CD4-positive, alpha-beta T cell (primary cell): Measurements from ENCODE around the gene HDAC10. TPM values are rescaled to one million over a fixed set of nuclear protein-coding genes. Genes with fewer than 3 reads are reported as not detected.

Source experiments
- ATAC-seq: fragments of 200-7000 bp; cut with Tn5 transposase; one replicate; pipeline ENCODE4 v1.10.0; 2022; ENCODE audit warnings: mild to moderate bottlenecking; ENCODE audit not compliant: poor library complexity
- CTCF ChIA-PET: fragments of 350-600 bp; sonication (Branson Sonifier 250); formaldehyde crosslinking; loops from one replicate; lab custom pipeline; 2021; ENCODE audit warnings: antibody characterized with exemption, inconsistent platforms; lab: Charles Lee
- POLR2A ChIA-PET: fragments of 350-600 bp; sonication (Branson Sonifier 250); formaldehyde crosslinking; loops from one replicate; lab custom pipeline; 2021; ENCODE audit warnings: antibody characterized with exemption, inconsistent platforms; lab: Charles Lee
- DNase-seq, 14 experiments: peaks; one replicate each; pipeline ENCODE4 v3.0.0-alpha.2; 2013 to 2020; ENCODE audit warnings: mixed read lengths in 2 of 14
- H3K27ac ChIP-seq, 2 donors: one replicate each; pipeline versions ENCODE4 v1.5.1 to v1.7.0; 2013; ENCODE audit warnings: low read length in 2 of 2, low read depth in 1 of 2, mild to moderate bottlenecking in 1 of 2
- H3K27me3 ChIP-seq, 2 experiments: 1 replicate in 1 of 2; 2 replicates in 1 of 2; pipeline versions ENCODE4 v1.6.1 to v1.7.0; 2013; ENCODE audit warnings: low read length in 2 of 2, control low read depth in 1 of 2, mild to moderate bottlenecking in 1 of 2, moderate library complexity in 1 of 2; ENCODE audit not compliant: insufficient read depth in 2 of 2, control insufficient read depth in 1 of 2
- H3K36me3 ChIP-seq: one replicate; pipeline ENCODE4 v1.6.1; 2013; ENCODE audit warnings: low read length, control low read depth; ENCODE audit not compliant: insufficient read depth
- H3K4me1 ChIP-seq: one replicate; pipeline ENCODE4 v1.6.1; 2013; ENCODE audit warnings: low read length, control low read depth; ENCODE audit not compliant: insufficient read depth
- H3K4me3 ChIP-seq: one replicate; pipeline ENCODE4 v1.5.1; 2013; ENCODE audit warnings: mild to moderate bottlenecking, low read length, moderate library complexity
- H3K9me3 ChIP-seq, 2 experiments: 1 replicate in 1 of 2; 2 replicates in 1 of 2; pipeline versions ENCODE4 v1.6.1 to v1.7.0; 2013; ENCODE audit warnings: low read length in 2 of 2, mild to moderate bottlenecking in 2 of 2, control low read depth in 1 of 2, moderate library complexity in 1 of 2; ENCODE audit not compliant: control insufficient read depth in 1 of 2, insufficient read depth in 1 of 2
- H3K27ac Mint-ChIP-seq: one replicate; pipeline ENCODE4 v1.8.0; 2020; ENCODE audit warnings: mixed read lengths
- H3K27me3 Mint-ChIP-seq: one replicate; pipeline ENCODE4 v1.8.0; 2021; ENCODE audit warnings: mixed read lengths
- H3K36me3 Mint-ChIP-seq: one replicate; pipeline ENCODE4 v1.8.0; 2021; ENCODE audit warnings: low read depth, mixed read lengths
- H3K4me1 Mint-ChIP-seq: one replicate; pipeline ENCODE4 v1.8.0; 2021; ENCODE audit warnings: low read depth, mixed read lengths
- H3K4me3 Mint-ChIP-seq: one replicate; pipeline ENCODE4 v1.8.0; 2020; ENCODE audit warnings: mild to moderate bottlenecking, mixed read lengths
- H3K9me3 Mint-ChIP-seq: one replicate; pipeline ENCODE4 v1.8.0; 2020; ENCODE audit warnings: mixed read lengths
- CTCF ChIP-seq: fragments of 200-600 bp; IDR thresholded peaks from one replicate; pipeline ENCODE4 v1.8.0; 2022; ENCODE audit warnings: antibody characterized with exemption, mild to moderate bottlenecking
- intact Hi-C, 2 experiments: fragments of 100-400 bp; cut with DNase I in 1 of 2; cut with micrococcal nuclease in 1 of 2; formaldehyde crosslinking; loops; one replicate each; pipeline versions ENCODE4 v1.15.1 to v1.9.0; 2023 to 2025; cut with DNase I, micrococcal nuclease
- total RNA-seq, 174 experiments: library from RNA in 2 of 174; stranded (reverse) in 2 of 174; gene quantifications; one replicate each; pipeline ENCODE4 v1.2.3 and lab custom pipeline; 2021 to 2026

The HDAC10 gene
- total RNA-seq, 2 experiments from 2014 or later = 87.3 to 88.7 TPM

- ChIA-PET POLR2A (interaction anchor here (0.9 to 1.5 kb wide), 3 partner anchors 10 to 14 kb away, joined by 5 to 15 read pairs (median 14); no protein-coding TSS in a partner anchor), CTCF (no interaction called here)
- H3K27ac ChIP-seq = peak within 1 kb of the TSS in 1 of 2 donors; percentile 40
- H3K27me3 ChIP-seq = no peaks in the 10 kb centered on the region
- Mint-ChIP-seq H3K27me3 (no peaks in the 10 kb centered on the region), H3K4me1 (peaks cover 27% of the 10 kb centered on the region), H3K36me3 (peaks cover 47% of the 10 kb centered on the region), H3K27ac (peak within 1 kb of the TSS; percentile 85), H3K4me3 (peak within 1 kb of the TSS; percentile 91), H3K9me3 (no peaks in the 10 kb centered on the region)
- H3K9me3 ChIP-seq = no peaks in the 10 kb centered on the region
- H3K4me3 ChIP-seq = peak within 1 kb of the TSS; percentile 60
- ATAC-seq (peak; percentile 80), DNase-seq (peak; percentile 76 to 96 (median 90))
- H3K36me3 ChIP-seq = peaks cover 30% of the 10 kb centered on the region
- H3K4me1 ChIP-seq = peaks cover 27% of the 10 kb centered on the region
- intact Hi-C loops = loop anchor here (1.0 to 10.0 kb wide), 2 partner anchors 9 to 366 kb away; no protein-coding TSS in a partner anchor
- TF ChIP-seq CTCF = no peak
Observed at GRCh38 chr22:50200461-50201190, 50.4 kb downstream of the HDAC10 start, which contains the start of gene SELENOO. SELENOO (plus strand) TSS chr22:50201011; CDS start chr22:50201037, 26 bp downstream.

- Histone ChIP-seq H3K36me3 (peaks cover 35% of the 10 kb centered on the region), H3K4me1 (peaks cover 27% of the 10 kb centered on the region), H3K27ac (peak overlapping the region in 1 of 2 donors; percentile 40), H3K27me3 (no peaks in the 10 kb centered on the region), H3K9me3 (no peaks in the 10 kb centered on the region), H3K4me3 (peak overlapping the region; percentile 60)
- TF ChIP-seq CTCF = no peak
- no peaks in the 10 kb centered on the region for H3K9me3 Mint-ChIP-seq
- peaks cover 22% of the 10 kb centered on the region for H3K4me1 Mint-ChIP-seq
- intact Hi-C loops = loop anchor here (1.0 to 10.0 kb wide), 3 partner anchors 9 to 365 kb away; no protein-coding TSS in a partner anchor
- ATAC-seq (no peak), DNase-seq (peak in 3 of 14 experiments; percentile 19 to 42 (median 24))
- H3K27me3 Mint-ChIP-seq = no peaks in the 10 kb centered on the region
- POLR2A ChIA-PET = interaction anchor here (1.5 kb wide), 1 partner anchor 9 kb away, joined by 14 read pairs; no protein-coding TSS in a partner anchor
- H3K4me3 Mint-ChIP-seq = peak overlapping the region; percentile 84
- peaks cover 47% of the 10 kb centered on the region for H3K36me3 Mint-ChIP-seq
- CTCF ChIA-PET = no interaction called here
- peak overlapping the region; percentile 85 for H3K27ac Mint-ChIP-seq
Observed at GRCh38 chr22:50199829-50200460, 51.1 kb downstream of the HDAC10 start.

GRCh38 chr22:50199251-50199721 lies 51.8 kb downstream of the HDAC10 start:
- Mint-ChIP-seq H3K4me1 (peaks cover 17% of the 10 kb centered on the region), H3K27ac (peak overlapping the region; percentile 85), H3K9me3 (no peaks in the 10 kb centered on the region), H3K36me3 (peaks cover 44% of the 10 kb centered on the region), H3K4me3 (peak overlapping the region; percentile 84), H3K27me3 (no peaks in the 10 kb centered on the region)
- Histone ChIP-seq H3K4me3 (no peak overlapping the region), H3K27ac (peak overlapping the region in 1 of 2 donors; percentile 40), H3K36me3 (peaks cover 39% of the 10 kb centered on the region), H3K4me1 (peaks cover 33% of the 10 kb centered on the region), H3K27me3 (no peaks in the 10 kb centered on the region), H3K9me3 (no peaks in the 10 kb centered on the region)
- ChIA-PET POLR2A (interaction anchor here (1.5 kb wide), 1 partner anchor 8 kb away, joined by 14 read pairs; no protein-coding TSS in a partner anchor), CTCF (no interaction called here)
- intact Hi-C loops = loop anchor here in 1 of 2 experiments (10.0 kb wide), 1 partner anchor 264 kb away; no protein-coding TSS in a partner anchor
- ATAC-seq (no peak), DNase-seq (peak in 1 of 14 experiments; percentile 28)
- TF ChIP-seq CTCF = no peak
